CD4-positive, CD25-positive, alpha-beta regulatory T cell (primary cell): ENCODE results near the gene FKBP8. TPM values are rescaled to one million over a fixed set of nuclear protein-coding genes. Genes with fewer than 3 reads are reported as not detected.

Experiments used
- ATAC-seq, 2 donors: fragments of 150-1000 bp; cut with Tn5 transposase; one replicate each; pipeline ENCODE4 v1.10.0; 2021; ENCODE audit warnings: low read depth in 2 of 2, moderate number of reproducible peaks in 2 of 2, moderate library complexity in 1 of 2
- DNase-seq, 3 donors: peaks; one replicate each; pipeline versions ENCODE4 v3.0.0 to v3.0.0-alpha.2; 2012 to 2022; ENCODE audit warnings: mixed read lengths in 1 of 3
- H3K27ac ChIP-seq: one replicate; pipeline ENCODE4 v1.7.0; 2013; ENCODE audit warnings: mild to moderate bottlenecking, low read length; ENCODE audit not compliant: insufficient read depth, poor library complexity, severe bottlenecking
- H3K27me3 ChIP-seq: one replicate; pipeline ENCODE4 v1.7.0; 2013; ENCODE audit warnings: low read length; ENCODE audit not compliant: control insufficient read depth, insufficient read depth
- H3K36me3 ChIP-seq: one replicate; pipeline ENCODE4 v1.7.0; 2013; ENCODE audit warnings: mild to moderate bottlenecking, low read length, moderate library complexity; ENCODE audit not compliant: control insufficient read depth, insufficient read depth
- H3K4me1 ChIP-seq: 2 replicates; pipeline ENCODE4 v1.7.0; 2013; ENCODE audit warnings: mild to moderate bottlenecking, low read length; ENCODE audit not compliant: insufficient read depth, control insufficient read depth, poor library complexity, severe bottlenecking
- H3K4me3 ChIP-seq: one replicate; pipeline ENCODE4 v1.7.0; 2013; ENCODE audit warnings: low read depth, mild to moderate bottlenecking, low read length, moderate library complexity
- H3K9me3 ChIP-seq, 2 experiments: 1 replicate in 1 of 2; 2 replicates in 1 of 2; pipeline ENCODE4 v1.7.0; 2013; ENCODE audit warnings: low read length in 2 of 2, mild to moderate bottlenecking in 1 of 2, moderate library complexity in 1 of 2; ENCODE audit not compliant: control insufficient read depth in 2 of 2
- H3K27ac Mint-ChIP-seq, 3 donors: one replicate each; pipeline ENCODE4 v1.8.0; 2020 to 2022; ENCODE audit warnings: mild to moderate bottlenecking in 3 of 3, mixed read lengths in 3 of 3, moderate library complexity in 2 of 3
- H3K27me3 Mint-ChIP-seq: one replicate; pipeline ENCODE4 v1.8.0; 2022; ENCODE audit warnings: mild to moderate bottlenecking, mixed read lengths
- H3K36me3 Mint-ChIP-seq: one replicate; pipeline ENCODE4 v1.8.0; 2020; ENCODE audit warnings: mixed read lengths
- H3K4me1 Mint-ChIP-seq, 4 donors: one replicate each; pipeline ENCODE4 v1.8.0; 2020 to 2022; ENCODE audit warnings: mixed read lengths in 4 of 4, mild to moderate bottlenecking in 1 of 4
- H3K4me3 Mint-ChIP-seq, 4 donors: one replicate each; pipeline ENCODE4 v1.8.0; 2020 to 2022; ENCODE audit warnings: mild to moderate bottlenecking in 4 of 4, mixed read lengths in 4 of 4, moderate library complexity in 3 of 4
- H3K9me3 Mint-ChIP-seq, 7 donors: one replicate each; pipeline ENCODE4 v1.8.0; 2020 to 2022; ENCODE audit warnings: mixed read lengths in 7 of 7, mild to moderate bottlenecking in 3 of 7, moderate library complexity in 2 of 7
- polyA plus RNA-seq, 4 donors: library from polyadenylated mRNA; unstranded; fragments of 300-500 nt; fragmentation: Illumina TruSeq; gene quantifications; one replicate each; pipeline ENCODE4 v1.2.3, GENCODE V29; 2021
- total RNA-seq: library from RNA; stranded (reverse); gene quantifications from one replicate; pipeline ENCODE4 v1.2.3, GENCODE V29; 2022

FKBP8 gene
- total and polyA plus RNA-seq, 5 donors from 2014 or later, result 106 to 186 (median 117) TPM

- DNase-seq (peak in 1 of 3 donors; percentile 27), ATAC-seq (no peak)
- Mint-ChIP-seq H3K4me1 (peaks cover 18 to 87% (median 50%) of the 10 kb centered on the region in 4 donors), H3K36me3 (no peaks in the 10 kb centered on the region), H3K9me3 (no peaks in the 10 kb centered on the region), H3K4me3 (peak overlapping the region in 2 of 4 donors; percentile 18 to 45), H3K27ac (peak overlapping the region; percentile 44 to 73 (median 56)), H3K27me3 (no peaks in the 10 kb centered on the region)
- no peaks in the 10 kb centered on the region for H3K27me3 ChIP-seq
- H3K27ac ChIP-seq, result no peak overlapping the region
- peaks cover 55% of the 10 kb centered on the region for H3K4me1 ChIP-seq
- H3K4me3 ChIP-seq, result peak overlapping the region; percentile 13
- no peaks in the 10 kb centered on the region for H3K9me3 ChIP-seq
- H3K36me3 ChIP-seq, result no peaks in the 10 kb centered on the region
Measured at GRCh38 chr19:18499055-18499775, 44.2 kb downstream of the FKBP8 start.

- ATAC-seq (no peak), DNase-seq (no peak)
- H3K36me3 ChIP-seq, result no peaks in the 10 kb centered on the region
- H3K4me1 ChIP-seq, result peaks cover 64% of the 10 kb centered on the region
- Mint-ChIP-seq H3K4me3 (peak overlapping the region in 2 of 4 donors; percentile 71 to 80), H3K27ac (peak overlapping the region; percentile 81 to 93 (median 90)), H3K36me3 (peaks cover 3% of the 10 kb centered on the region), H3K4me1 (peaks cover 18 to 84% (median 51%) of the 10 kb centered on the region in 4 donors), H3K27me3 (peaks cover 4% of the 10 kb centered on the region), H3K9me3 (no peaks in the 10 kb centered on the region)
- no peak overlapping the region for H3K4me3 ChIP-seq
- no peak overlapping the region for H3K27ac ChIP-seq
- H3K27me3 ChIP-seq, result no peaks in the 10 kb centered on the region
- H3K9me3 ChIP-seq, result no peaks in the 10 kb centered on the region
Measured at GRCh38 chr19:18496980-18497256, 46.5 kb downstream of the FKBP8 start.

DNA sequence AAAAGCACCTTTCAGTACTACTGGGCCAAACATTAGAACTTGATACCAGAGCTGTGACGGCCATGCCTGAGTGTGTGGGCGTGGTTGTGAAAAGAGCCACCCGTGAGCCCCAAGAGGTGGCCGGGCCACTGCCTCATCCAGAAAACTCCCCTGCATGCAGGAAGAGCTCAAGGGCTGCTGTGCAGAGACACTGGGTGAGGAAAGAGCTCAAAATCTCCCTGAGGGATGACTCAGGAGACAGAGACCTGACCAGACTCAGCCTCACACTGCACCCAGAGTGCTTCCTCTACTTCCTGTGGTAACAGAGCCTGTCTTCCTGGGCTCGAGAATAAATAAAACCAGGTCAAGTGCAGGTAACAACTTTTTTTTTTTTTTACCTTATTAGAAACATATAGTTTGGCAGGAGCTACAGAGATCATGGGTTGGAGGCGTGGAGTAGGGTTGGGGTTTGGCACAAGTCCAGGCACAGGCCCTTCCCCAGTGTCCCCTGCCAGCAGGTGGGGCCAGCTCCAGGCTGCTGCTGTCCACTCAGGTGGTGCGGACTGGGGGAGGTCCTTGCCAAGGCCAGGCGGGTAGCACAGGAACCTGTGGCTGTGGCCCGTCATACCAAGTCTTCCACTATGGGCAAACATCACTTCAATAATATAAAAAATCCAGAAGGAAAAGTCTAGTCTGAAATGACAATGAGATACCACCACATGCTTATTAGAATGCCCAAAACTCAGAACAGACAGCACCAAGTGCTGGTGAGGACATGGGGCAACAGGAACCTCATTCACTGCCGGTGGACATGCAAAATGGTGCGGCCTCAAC, 47.0 kb downstream of the FKBP8 start:
- Mint-ChIP-seq H3K27me3 (peaks cover 4% of the 10 kb centered on the region), H3K4me3 (peak overlapping the region; percentile 71 to 89 (median 79)), H3K4me1 (peaks cover 18 to 84% (median 51%) of the 10 kb centered on the region in 4 donors), H3K36me3 (peaks cover 3% of the 10 kb centered on the region), H3K9me3 (no peaks in the 10 kb centered on the region), H3K27ac (peak overlapping the region; percentile 81 to 93 (median 91))
- no peaks in the 10 kb centered on the region for H3K36me3 ChIP-seq
- no peaks in the 10 kb centered on the region for H3K9me3 ChIP-seq
- H3K4me1 ChIP-seq, result peaks cover 64% of the 10 kb centered on the region
- peak overlapping the region; percentile 67 for H3K27ac ChIP-seq
- H3K27me3 ChIP-seq, result no peaks in the 10 kb centered on the region
- ATAC-seq, result peak; percentile 88 to 91
- peak; percentile 36 to 72 (median 50) for DNase-seq
- peak overlapping the region; percentile 68 for H3K4me3 ChIP-seq

- no peaks in the 10 kb centered on the region for H3K36me3 ChIP-seq
- no peaks in the 10 kb centered on the region for H3K9me3 ChIP-seq
- Mint-ChIP-seq H3K27me3 (peaks cover 4% of the 10 kb centered on the region), H3K4me3 (peak overlapping the region; percentile 49 to 89 (median 79)), H3K27ac (peak overlapping the region; percentile 78 to 93 (median 91)), H3K4me1 (peaks cover 18 to 79% (median 47%) of the 10 kb centered on the region in 4 donors), H3K9me3 (no peaks in the 10 kb centered on the region), H3K36me3 (peaks cover 3% of the 10 kb centered on the region)
- H3K4me1 ChIP-seq, result peaks cover 62% of the 10 kb centered on the region
- ATAC-seq (no peak), DNase-seq (no peak)
- H3K27me3 ChIP-seq, result no peaks in the 10 kb centered on the region
- peak overlapping the region; percentile 67 for H3K27ac ChIP-seq
- no peak overlapping the region for H3K4me3 ChIP-seq
Measured at GRCh38 chr19:18495204-18495911, 48.0 kb downstream of the FKBP8 start.

- DNase-seq, result no peak
- H3K4me3 Mint-ChIP-seq, result peak overlapping the region in 3 of 4 donors; percentile 25 to 43 (median 33)
- Histone ChIP-seq H3K4me3 (no peak overlapping the region), H3K9me3 (no peaks in the 10 kb centered on the region), H3K27ac (no peak overlapping the region), H3K4me1 (peaks cover 57% of the 10 kb centered on the region), H3K36me3 (no peaks in the 10 kb centered on the region), H3K27me3 (no peaks in the 10 kb centered on the region)
- H3K4me1 Mint-ChIP-seq, result peaks cover 16 to 70% (median 41%) of the 10 kb centered on the region in 4 donors
- ATAC-seq, result no peak
- H3K27me3 Mint-ChIP-seq, result peaks cover 4% of the 10 kb centered on the region
- H3K36me3 Mint-ChIP-seq, result peaks cover 3% of the 10 kb centered on the region
- no peaks in the 10 kb centered on the region for H3K9me3 Mint-ChIP-seq
- H3K27ac Mint-ChIP-seq, result peak overlapping the region in 1 of 3 donors; percentile 70
Measured at GRCh38 chr19:18494267-18494607, 49.1 kb downstream of the FKBP8 start.

GRCh38 chr19:18493440-18494266, 49.7 kb downstream of the FKBP8 start:
- Mint-ChIP-seq H3K4me1 (peaks cover 13 to 66% (median 40%) of the 10 kb centered on the region in 4 donors), H3K4me3 (peak overlapping the region in 3 of 4 donors; percentile 25 to 33 (median 29)), H3K27ac (peak overlapping the region in 1 of 3 donors; percentile 70), H3K36me3 (peaks cover 3% of the 10 kb centered on the region), H3K9me3 (no peaks in the 10 kb centered on the region), H3K27me3 (peaks cover 4% of the 10 kb centered on the region)
- DNase-seq (no peak), ATAC-seq (no peak)
- no peak overlapping the region for H3K4me3 ChIP-seq
- no peaks in the 10 kb centered on the region for H3K27me3 ChIP-seq
- H3K9me3 ChIP-seq, result no peaks in the 10 kb centered on the region
- no peak overlapping the region for H3K27ac ChIP-seq
- no peaks in the 10 kb centered on the region for H3K36me3 ChIP-seq
- H3K4me1 ChIP-seq, result peaks cover 54% of the 10 kb centered on the region
